HS-5 (cell line): Measurements from ENCODE around the gene FASTKD1.
"Not testable (repeated sequence)": the region's sequence is repeated elsewhere in the genome, so short reads cannot be mapped to it uniquely, and the experiment has no call there.

ENCODE experiments used
- DNase-seq: peaks from one replicate; pipeline ENCODE4 v3.0.0-alpha.2; 2012; ENCODE audit warnings: low read depth

The FASTKD1 gene, protein sequence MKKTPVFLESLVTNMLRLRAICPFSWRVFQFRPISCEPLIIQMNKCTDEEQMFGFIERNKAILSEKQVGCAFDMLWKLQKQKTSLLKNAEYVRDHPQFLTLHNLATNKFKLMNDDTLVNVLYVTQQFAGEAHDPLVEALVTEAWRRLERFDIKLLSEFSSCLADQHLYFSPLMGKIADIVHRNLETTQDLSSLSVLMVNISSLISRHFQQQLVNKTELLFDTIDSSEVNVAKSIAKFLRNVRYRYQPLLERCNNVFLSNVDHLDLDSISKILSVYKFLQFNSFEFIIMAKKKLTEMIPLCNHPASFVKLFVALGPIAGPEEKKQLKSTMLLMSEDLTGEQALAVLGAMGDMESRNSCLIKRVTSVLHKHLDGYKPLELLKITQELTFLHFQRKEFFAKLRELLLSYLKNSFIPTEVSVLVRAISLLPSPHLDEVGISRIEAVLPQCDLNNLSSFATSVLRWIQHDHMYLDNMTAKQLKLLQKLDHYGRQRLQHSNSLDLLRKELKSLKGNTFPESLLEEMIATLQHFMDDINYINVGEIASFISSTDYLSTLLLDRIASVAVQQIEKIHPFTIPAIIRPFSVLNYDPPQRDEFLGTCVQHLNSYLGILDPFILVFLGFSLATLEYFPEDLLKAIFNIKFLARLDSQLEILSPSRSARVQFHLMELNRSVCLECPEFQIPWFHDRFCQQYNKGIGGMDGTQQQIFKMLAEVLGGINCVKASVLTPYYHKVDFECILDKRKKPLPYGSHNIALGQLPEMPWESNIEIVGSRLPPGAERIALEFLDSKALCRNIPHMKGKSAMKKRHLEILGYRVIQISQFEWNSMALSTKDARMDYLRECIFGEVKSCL

DNA sequence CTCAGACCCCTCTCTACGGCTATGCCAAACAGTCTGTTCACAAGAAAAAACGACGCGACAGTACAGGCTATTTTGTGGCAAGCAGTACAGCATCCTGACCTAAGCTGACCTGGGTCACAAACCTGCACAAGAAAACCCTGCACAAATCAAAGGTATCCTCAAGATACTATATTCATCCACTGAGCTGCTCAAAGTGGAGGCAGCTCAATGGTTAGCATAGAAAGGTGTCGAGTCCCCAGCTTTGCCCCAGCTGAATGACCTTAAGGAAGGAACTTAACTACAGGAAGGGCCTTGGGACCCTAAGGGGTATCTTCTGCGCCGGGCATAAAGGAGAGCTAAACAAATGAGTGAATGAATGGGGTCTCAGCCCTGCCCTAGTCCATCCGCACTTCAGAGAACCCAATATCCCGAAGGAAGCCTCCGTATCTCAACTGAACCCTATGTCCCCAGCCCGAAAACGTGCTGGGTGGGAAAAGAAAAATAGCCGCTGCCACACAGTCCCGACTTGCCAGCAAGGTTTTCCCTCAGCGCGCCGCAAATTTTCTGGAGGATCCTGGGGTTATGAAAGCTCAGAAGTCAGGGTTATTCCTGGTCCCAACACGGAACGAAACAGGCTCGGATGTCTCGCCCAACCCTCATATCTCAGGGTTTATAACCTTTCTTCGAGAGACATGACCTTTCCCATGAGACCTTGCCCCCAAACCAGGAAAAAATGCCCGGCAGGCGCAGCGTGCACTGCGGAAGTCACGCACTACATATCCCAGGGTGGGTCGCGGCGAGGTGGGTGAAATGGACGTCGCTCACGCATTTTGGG is at the start of gene FASTKD1:
TSS of gene FASTKD1 (minus strand) at position 706 of the 814 bp plus-strand sequence. CDS start 1,836 bp downstream, outside the sequence.
- DNase-seq: peak; percentile 69

DNA sequence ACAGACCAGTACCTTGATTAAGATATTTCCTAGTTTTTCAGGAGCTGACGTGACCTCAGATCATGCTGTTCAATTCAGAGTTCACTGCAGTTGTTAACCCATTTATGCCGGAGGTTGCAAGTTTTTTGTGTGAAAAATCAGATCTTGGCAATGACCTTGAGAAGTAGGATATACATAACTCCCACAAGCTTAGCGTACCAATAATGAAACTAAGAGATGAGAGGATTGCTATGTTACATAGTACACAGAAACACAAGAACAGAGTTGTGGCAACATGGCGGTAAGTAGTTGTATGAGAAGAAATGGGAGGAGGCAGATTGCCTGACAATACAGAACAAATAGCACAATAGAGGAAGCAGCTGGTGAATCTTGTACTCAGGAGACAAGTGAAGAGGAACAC is 49.6 kb upstream of the FASTKD1 start:
- no peak for DNase-seq

DNA sequence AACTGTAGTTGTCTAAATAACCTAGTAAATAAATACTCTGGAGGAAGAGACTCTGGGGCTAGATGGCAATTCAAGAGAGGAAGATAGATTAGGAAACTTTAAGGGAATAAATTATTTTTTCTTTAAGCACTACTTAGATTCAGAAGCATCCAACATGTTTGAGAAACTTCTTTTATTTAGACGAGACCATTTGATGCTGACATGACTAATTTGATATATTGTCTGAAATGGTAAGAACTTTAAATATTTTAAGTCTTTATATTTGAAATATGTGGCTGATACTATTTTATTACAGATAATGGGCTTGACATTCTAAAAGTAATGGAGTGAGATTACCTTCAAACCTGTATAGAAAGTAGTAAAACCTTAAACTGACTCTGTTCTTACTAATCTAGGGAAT is 46.8 kb upstream of the FASTKD1 start:
- no peak for DNase-seq

DNA sequence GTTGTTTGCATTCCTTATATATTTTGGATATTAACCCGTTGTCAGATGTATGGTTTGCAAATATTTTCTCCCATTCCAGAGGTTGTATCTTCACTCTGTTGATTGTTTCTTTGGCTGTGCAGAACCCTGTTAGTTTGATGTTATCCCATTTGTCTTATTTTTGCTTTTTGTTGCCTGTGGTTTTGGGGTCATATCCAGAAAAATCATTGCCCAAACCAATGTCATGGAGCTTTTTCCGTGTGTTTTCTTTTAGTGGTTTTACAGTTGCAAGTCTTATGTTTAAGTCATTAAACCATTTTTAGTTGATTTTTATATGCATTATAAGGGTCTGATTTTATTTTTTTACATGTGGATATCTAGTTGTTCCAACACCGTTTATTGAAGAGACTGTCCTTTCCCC is 46.3 kb upstream of the FASTKD1 start:
- DNase-seq: no peak

DNA sequence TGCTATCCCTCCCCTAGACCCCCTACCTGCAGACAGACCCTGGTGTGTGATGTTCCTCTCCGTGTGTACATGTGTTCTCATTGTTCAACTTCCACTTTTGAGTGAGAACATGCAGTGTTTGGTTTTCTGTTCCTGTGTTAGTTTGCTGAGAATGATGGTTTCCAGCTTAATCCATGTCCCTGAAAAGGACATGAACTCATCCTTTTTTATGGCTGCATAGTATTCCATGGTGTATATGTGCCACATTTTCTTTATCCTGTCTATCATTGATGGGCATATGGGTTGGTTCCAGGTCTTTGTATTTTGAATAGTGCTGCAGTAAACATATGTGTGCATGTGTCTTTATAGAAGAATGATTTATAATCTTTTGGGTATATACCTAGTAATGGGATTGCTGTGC is 42.3 kb upstream of the FASTKD1 start:
- not testable (repeated sequence) for DNase-seq

DNA sequence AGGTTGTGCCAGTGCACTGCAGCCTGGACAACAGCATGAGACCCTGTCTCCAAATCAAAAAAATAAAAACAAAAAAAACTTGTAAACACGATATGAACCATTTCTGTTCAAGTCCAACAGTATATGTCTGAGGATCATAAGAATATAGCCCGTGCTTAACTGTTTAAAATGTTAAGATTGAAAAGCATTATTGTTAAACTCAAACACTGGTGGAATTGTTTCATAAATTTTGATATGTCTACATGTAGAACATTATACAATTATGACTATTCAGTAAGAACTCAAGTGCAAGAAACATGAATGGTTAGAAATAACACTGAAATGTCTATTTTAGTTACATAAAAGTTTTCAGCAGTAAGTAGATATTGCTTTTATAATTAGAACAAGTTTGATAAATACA is 40.2 kb upstream of the FASTKD1 start:
- no peak for DNase-seq

DNA sequence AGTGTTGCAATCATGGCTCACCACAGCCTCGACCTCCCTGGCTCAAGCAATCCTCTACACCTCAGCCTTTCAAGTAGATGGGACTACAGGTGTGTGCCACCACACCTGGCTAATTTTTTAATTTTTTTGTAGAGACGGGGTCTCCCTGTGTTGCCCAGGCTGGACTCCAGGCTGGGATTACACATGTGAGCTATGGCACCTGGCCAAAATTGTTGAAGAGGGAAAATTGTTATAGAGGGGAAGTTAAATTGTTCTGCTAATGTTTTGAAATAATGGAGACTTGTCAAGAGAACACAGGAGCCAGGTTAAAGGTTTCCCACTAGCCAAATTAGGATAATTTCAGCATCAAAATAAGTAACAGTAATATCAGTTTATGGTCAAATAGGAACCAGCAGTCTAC is 35.6 kb upstream of the FASTKD1 start:
- no peak for DNase-seq

DNA sequence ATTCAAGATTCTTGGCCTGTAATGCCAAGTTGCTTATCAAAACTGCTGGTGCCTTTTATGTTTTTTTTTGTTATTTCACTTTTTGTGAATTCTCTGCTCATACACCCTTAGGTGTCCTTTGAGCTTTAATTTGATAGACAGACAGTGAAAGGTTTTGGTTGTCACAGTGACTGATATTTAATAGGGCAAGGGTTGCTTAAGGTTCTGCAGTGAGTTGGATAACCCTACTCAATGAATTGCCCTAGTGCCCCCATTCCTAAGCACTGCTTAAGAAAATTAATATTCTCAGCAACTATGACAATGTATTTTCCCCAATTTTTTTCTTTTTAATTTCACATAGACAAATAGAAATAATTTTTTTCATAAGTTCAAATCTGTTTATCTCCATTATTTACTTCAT is 25.9 kb upstream of the FASTKD1 start:
- no peak for DNase-seq

DNA sequence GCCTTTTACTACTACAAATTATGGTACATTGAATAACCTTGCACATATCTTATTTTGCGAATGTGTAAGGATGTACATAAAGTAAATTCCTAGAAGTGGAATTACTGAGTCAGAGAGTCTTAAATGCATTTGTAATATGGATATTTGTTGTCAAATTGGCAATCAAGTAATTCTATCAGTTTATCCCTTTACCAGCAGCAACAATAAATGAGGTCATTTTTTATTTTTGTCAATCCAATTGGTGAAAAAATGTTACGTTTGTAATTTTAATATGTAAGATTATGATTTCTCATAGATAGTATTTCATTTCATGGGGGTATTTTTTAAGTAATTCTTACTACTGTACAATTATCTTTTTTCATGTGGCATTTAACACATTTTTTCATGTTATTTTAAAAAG is 25.3 kb upstream of the FASTKD1 start:
- no peak for DNase-seq

DNA sequence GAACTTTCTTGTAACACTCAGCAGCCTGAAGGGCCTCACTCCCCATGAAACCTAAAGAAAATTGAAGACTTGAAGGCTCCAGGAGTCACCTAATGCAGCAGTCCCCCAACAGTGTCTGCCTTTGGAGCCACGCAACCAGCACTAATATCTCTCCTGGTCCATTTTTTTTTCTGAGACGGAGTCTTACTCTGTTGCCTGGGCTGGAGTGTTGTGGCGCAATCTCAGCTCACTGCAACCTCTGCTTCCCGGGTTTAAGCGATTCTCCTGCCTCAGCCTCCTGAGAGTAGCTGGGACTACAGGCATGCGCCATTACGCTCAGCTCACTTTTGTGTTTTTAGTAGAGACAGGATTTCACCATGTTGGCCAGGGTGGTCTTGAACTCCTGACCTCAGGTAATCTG is 22.9 kb upstream of the FASTKD1 start:
- DNase-seq: not testable (repeated sequence)

DNA sequence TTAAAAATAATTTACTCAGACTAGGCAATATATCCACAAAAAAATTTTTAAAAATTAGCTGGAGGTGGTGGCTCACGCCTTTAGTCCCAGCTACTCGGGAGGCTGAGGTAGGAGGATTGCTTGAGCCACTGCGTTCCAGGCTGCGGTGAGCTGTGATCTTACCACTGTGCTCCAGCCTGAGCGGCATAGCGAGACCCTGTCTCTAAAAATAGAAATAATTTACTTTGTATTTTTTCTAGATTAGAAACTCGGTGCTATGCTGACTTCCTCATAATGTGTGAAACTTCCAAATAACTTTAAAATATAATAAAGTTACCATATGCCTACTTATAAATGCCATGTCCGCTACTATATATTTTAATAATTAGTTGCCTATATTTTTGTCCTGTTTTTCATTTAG is 17.1 kb upstream of the FASTKD1 start:
- DNase-seq: no peak

DNA sequence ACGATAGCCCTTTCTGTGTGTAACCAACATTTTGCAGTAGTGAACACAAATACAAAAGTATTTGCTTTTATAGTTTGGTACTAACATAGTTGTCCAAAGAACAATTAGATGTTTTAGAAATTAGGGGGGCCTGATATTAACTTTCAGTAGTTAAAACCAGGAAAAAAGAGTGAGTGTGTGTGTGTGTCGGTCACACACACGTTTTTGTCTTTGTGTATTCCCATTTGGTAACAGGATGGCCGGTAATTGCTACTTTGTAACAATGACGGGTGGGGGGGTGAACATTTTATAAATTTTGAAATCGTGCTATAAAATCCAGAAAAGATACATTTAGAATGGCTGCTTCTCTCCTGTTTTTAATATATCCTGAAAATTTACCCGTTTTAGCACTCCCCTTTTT is 12.0 kb upstream of the FASTKD1 start:
- peak; percentile 2 for DNase-seq

DNA sequence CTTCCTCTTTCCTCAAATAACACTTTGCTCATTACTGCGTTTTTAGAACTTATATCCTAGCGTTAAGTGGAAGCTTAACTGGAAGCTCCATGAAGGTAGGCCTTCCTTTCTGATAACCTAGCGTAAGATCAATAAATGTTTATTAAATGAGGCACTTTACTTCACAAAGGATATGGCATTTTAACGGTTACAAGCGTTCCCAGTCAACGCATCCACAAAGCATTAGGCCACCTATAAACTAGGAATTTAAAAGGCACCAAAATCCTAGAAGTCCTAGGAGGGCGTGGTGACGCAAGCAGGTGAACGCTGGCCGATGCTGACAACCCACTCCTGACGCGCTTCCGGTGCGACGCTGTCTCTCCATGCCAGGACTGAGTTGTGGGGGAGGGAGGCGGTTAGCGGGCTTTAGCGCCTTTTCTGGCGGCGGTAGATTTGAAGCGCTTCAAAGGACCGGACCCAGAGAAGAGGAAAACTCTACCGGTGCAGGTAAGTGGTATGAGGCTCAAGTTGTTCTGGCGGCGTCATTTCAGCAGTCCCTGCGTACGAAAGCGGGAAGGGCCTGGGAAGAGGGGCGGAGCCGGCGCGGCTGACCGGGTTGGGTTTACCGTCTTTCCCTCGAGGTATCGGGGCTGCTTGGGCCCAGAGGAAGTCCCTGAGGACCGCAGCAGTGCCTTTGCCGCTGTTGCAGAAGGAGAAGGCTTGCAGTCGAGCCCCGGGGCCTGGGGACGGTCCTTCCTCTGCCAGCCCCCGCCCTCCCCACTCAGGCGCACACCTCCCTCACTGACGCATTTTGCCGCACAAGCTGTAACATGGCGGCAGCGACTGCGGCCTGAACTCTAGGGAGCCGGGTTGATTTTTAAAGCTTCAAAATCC is 10.6 kb upstream of the FASTKD1 start, which contains the start of gene PPIG:
TSS of gene PPIG (plus strand) at position 347 of the 873 bp plus-strand sequence. CDS start 19,691 bp downstream, outside the sequence.
- peak; percentile 74 for DNase-seq

DNA sequence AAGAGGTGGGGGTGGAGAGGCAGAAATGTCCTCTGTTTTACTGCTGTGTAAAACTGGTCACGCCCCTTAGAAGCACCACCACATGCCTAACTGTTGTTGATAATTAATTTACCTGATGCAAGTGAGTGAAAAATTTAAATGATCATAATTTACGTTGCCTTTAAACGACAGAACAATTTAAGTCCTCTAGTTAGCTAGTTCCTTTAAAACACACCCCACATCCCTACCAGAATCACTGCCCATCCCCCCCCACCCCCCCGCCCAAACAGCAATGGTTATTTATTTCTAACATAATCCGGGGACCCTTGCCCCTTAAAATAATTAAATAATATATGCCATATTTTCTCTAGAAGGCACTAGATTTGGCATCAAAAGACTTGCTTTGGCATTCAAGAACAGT is 9.9 kb upstream of the FASTKD1 start:
- DNase-seq: no peak

DNA sequence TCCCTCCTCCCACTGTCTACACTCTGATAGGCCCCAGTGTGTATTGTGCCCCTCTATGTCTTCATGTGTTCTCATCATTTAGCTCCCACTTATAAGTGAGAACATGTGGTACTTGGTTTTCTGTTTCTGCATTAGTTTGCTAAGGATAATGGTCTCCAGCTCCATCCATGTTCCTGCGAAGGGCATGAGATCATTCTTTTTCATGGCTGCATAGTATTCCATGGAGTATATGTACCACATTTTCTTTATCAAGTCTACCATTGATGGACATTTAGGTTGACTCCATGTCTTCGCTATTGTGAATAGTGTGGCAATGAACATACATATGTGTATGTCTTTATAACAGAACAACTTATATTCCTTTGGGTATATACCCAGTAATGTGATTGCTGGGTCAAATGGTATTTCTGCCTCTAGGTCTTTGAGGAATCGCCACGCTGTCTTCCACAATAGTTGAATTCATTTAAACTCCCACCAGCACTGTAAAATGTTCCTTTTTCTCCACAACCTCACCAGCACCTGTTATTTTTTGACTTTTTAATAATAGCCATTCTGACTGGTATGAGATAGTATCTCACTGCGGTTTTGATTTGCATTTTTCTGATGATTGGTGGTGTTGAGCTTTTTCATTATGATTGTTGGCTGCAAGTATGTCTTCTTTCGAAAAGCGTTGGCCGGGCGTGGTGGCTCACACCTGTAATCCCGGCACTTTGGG is 9.0 kb upstream of the FASTKD1 start:
- DNase-seq: not testable (repeated sequence)

DNA sequence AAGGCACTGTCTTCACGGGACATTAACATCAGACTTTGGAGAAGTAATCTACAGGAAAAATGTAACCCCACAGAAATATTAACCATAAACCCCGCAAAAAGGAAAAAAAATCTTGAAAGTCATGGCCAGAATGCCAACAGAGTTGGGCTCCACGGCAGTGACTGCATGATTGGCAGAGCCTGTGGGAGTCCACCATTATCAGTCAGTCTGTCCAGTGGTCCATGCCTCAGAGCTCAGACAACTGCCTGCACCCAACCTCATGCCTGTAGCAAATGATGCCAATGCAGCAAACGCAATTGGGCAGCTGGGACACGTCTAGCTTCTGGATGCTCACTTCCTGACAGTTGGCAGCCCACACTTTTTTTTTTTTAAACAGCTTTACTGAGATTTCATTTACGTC is 5.4 kb upstream of the FASTKD1 start:
- no peak for DNase-seq

DNA sequence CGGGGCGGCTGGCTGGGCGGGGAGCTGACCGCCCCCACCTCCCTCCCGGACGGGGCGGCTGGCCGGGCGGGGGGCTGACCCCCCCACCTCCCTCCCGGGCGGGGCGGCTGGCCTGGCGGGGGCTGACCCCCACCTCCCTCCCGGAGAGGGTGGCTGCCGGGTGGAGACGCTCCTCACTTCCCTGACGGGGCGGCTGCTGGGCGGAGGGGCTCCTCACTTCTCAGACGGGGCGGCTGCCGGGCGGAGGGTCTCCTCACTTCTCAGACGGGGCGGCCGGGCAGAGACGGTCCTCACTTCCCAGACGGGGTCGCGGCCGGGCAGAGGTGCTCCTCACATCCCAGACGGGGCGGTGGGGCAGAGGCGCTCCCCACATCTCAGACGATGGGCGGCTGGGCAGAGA is 1.6 kb upstream of the FASTKD1 start:
- DNase-seq: not testable (repeated sequence)

DNA sequence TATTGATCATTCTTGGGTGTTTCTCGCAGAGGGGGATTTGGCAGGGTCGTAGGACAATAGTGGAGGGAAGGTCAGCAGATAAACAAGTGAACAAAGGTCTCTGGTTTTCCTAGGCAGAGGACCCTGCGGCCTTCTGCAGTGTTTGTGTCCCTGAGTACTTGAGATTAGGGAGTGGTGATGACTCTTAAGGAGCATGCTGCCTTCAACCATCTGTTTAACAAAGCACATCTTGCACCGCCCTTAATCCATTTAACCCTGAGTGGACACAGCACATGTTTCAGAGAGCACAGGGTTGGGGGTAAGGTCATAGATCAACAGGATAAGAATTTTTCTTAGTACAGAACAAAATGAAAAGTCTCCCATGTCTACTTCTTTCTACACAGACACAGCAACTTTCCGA is 874 bp upstream of the FASTKD1 start:
- not testable (repeated sequence) for DNase-seq

DNA sequence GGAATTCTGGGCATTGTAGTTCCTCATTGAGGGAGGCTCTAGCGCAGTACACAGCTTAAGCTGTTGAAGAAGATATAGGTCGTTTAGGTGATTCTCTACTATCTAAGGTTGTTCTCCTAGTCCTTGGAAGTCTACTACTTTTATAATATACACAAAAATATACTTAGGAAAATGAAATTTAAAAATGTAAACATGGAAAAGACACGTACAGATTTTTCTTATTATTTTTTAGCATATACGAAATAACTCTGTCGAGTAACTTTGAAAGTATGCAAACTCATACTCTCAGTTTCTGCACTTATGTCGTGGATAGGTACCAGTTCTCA is 272 bp upstream of the FASTKD1 start:
- DNase-seq: peak; percentile 5

DNA sequence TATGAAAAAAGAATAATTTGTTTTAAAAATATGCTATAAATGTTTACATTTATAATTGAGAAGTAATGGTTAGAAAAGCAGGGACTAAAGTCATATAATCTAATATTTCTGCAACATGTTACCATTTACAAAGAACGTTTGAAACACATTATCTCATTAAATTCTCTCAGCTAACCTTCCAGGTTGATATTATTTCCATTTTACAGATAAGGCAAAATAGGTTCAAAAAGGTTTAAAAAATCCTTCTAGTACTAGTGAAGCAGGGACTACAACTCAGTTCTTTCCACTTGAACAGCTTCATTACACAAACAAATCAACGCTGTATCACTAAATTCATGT is 875 bp downstream of the FASTKD1 start:
- peak; percentile 5 for DNase-seq

DNA sequence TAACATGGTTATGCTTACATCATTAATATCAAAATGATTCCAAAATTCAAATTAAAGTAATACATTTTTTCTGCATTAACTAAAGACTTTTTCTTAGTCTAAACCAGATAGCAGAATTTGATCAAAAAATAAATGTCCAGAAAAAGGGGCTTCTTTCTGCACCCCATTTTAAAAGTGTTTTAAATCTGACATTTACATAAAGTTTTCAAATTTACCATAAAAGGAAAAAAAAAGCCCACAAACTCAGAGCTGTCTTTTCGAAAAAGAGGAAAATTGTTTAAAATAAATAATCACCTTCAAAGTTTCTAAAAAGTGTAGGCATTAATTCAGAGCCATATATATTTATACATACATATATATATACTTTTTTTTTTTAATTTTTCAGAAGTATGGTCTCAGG is 1.5 kb downstream of the FASTKD1 start:
- DNase-seq: no peak
